Right lobe of liver (tissue), 4 donors: ENCODE measurements around the gene POU1F1.

Source experiments
- POLR2A ChIP-seq: fragments of 450-650 bp; IDR thresholded peaks from one replicate; pipeline ENCODE4 v1.6.1; 2017; ENCODE audit warnings: antibody characterized with exemption, mild to moderate bottlenecking
- TF ChIP-seq, protein P1 (sequence below), 4 donors: fragments of 200-600 bp in 3 of 4; fragments of 450-650 bp in 1 of 4; IDR thresholded peaks; one replicate each; pipeline versions ENCODE4 v1.5.1 to v1.8.0; 2016 to 2022; ENCODE audit warnings: antibody characterized with exemption in 4 of 4, mild to moderate bottlenecking in 2 of 4
- donor health status: DM: no; HTN: no; CAD: no.
- donor health status: DM: no; HTN: no; CAD: no.
- donor health status: DM: no; HTN: yes; CAD: no.

- TF ChIP-seq, protein P1, sequence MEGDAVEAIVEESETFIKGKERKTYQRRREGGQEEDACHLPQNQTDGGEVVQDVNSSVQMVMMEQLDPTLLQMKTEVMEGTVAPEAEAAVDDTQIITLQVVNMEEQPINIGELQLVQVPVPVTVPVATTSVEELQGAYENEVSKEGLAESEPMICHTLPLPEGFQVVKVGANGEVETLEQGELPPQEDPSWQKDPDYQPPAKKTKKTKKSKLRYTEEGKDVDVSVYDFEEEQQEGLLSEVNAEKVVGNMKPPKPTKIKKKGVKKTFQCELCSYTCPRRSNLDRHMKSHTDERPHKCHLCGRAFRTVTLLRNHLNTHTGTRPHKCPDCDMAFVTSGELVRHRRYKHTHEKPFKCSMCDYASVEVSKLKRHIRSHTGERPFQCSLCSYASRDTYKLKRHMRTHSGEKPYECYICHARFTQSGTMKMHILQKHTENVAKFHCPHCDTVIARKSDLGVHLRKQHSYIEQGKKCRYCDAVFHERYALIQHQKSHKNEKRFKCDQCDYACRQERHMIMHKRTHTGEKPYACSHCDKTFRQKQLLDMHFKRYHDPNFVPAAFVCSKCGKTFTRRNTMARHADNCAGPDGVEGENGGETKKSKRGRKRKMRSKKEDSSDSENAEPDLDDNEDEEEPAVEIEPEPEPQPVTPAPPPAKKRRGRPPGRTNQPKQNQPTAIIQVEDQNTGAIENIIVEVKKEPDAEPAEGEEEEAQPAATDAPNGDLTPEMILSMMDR (IDR thresholded peaks at IDR 0.05) = no peak
- TF ChIP-seq POLR2A = no peak
Measured at GRCh38 chr3:87246662-87247429, 29.5 kb downstream of the POU1F1 start.
